Measurements from ENCODE around the gene RTCB. TPM values are rescaled to one million over a fixed set of nuclear protein-coding genes. Genes with fewer than 3 reads are reported as not detected.

RTCB gene
- total RNA-seq, result 10 to 100 TPM; 40.6 to 50.3 TPM
- long read RNA-seq, transcript RTCB-201 (12 exons, 2,027 nt), result major isoform, 226 of 239 reads
- long read RNA-seq, partial matches to known transcripts, result 6 of 239 reads
- long read RNA-seq, other reads (novel, unspliced or antisense), result 6 of 239 reads

DNA sequence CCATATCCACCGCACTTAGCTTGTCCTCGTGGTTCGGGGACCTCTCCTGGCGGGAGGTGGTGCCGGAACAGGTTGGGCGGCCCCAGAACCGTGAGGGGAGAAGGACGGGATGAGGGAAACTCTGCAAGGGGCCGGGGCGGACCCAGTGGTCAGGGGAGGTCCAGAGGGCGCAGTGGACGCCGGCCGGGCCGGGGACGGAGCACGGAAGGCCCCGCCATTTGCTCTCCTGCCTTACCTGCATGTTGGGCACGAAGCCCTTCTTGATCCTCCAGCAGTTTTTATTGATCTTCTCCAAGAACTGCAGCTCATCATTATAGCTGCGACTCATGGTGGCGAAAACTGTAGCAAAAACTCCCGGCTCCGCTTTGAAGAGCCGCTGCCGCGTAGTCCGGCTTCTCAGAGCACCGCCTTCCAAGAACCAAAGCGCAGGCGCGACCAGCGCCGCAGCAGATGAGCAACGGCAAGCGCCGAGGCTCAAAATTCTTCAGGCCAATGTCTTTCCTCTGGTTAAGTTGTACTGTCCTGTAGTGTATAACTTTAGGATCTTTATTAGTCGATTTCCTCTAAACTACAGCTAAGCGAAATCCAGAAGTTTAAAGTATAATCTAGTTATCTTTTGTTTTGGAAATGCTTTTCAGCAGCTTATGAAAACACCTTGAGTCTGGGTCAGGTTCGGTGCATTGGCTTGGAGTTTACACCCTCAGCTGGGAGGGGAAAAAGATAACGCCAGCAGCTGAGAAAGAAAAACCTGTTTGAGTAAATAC lies at the start of gene RTCB:
RTCB (minus strand) TSS at position 419 of the 764 bp plus-strand sequence; CDS start at position 328, 91 bp downstream.
- ATAC-seq, result peak; percentile 94 to 96
- peak; percentile 94 for DNase-seq
- intact Hi-C loops (cut with DNase I), result loop anchor here in 1 of 2 donors (5.0 kb wide), 1 partner anchor 60 kb away; the partner anchor contains the start of gene FBXO7

DNA sequence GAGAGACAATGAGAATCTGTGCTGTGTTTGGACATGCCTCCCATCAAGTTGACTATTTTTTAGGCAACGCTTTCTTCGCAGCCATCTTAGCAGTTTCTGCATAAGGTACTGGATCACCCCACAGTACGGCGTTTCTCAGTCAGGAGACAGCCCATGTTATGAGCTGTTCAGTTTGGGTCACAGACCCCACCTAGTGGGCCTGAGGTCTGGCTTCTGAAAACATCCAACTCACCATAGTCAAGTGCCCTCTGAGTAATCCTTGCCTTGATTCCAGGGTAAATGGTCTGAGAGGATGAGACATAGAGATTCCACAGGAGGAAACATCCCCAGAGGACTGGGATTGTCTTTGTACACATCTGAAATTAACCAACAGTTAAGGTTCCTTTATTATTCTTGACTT lies 45.0 kb upstream of the RTCB start:
- DNase-seq, result no peak
- intact Hi-C loops (cut with DNase I), result no loop called here
- ATAC-seq, result no peak

DNA sequence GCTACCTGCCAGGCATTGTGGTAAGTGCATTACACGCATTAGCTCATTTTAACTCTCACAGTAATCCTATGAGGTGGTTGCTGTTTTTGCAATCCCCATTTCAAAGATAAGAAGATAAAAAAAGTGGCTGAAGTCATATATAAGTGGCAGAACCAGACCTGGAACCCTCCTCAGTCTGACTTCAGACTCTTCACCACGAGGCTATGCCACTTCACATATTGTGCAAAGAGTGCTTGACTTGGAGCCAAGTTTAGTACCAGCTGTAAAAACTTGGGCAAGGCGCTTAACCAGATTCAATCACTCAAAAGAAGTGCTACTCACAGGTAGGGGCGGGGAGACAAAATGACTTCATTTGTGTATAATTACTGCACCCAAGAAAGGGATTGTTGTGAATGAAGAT lies 36.9 kb upstream of the RTCB start:
- intact Hi-C loops (cut with DNase I), result no loop called here
- no peak for ATAC-seq
- DNase-seq, result no peak

DNA sequence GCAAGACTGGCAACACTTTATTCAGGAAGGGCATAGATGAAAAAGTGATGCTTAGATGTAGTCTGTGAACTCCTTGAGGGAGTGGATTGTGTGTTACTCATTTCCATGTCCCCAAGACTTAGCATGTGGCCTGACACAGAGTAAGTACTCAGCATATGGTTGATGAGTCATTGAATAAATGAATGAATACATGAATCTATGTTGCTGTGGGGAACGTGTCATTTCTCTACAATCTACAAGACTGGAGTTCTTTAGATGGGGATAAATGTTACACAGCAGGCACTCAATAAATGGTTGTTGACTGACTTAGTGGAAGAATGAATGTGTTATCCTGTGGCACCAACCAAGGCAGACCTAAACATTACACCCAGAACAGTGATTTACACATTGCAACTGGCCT lies 34.3 kb upstream of the RTCB start:
- ATAC-seq (no peak), DNase-seq (no peak)
- intact Hi-C loops (cut with DNase I), result no loop called here

DNA sequence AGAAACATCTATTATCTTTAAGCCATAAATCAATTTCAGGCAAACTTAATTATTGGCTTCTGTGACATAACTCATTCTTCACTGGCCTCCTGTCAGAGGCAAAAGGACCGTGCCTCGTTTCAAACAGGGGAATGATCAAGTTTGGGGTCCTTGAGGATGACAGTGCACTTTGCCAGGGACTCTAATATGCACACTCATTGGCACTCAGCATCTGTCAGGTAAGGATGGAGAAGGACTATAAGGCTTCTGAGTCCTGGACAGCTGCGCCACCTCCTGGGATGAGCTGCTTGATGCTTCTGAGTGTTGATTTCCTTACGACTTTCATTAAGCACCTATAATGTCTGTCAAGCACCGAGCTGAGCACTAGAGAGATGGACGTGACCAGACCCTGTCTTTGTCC lies 32.0 kb upstream of the RTCB start:
- DNase-seq (no peak), ATAC-seq (no peak)
- intact Hi-C loops (cut with DNase I), result no loop called here

DNA sequence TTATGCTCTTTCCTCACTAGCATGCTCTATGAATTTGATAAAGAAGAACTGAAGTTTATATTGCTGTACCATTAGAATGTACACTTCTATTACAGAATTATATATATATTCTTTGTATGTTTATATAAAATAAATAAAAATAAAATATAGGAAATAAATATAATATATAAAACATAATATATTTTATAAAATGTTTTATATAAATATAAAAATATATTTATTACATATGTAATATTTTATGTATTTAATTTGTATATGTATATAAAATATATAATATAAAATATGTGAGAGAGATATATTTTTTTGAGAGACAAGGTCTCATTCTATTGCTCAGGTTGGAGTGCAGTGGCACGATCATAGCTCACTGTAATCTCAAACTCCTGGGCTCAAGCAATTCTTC lies 18.3 kb upstream of the RTCB start:
- intact Hi-C loops (cut with DNase I), result no loop called here
- ATAC-seq, result no peak
- no peak for DNase-seq

DNA sequence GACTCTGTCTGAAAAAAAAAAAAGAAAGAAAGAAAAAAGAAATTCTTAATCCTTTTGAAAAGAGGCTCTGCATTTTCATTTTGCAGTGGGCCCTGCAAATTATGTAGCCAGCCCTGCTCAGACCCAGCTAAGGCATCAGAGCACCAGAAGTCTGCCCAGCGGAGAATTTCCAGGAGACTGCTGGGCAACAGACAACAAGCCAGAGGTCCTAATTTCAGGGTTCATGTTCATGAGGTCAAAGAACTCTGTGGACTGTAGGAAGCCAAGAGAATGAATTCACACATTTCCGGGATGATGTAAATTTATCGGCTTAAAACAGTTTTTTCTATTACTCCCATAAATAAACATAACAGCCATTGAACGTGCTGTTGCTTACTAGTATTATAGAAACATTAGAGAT lies 14.8 kb upstream of the RTCB start:
- ATAC-seq (no peak), DNase-seq (no peak)
- intact Hi-C loops (cut with DNase I), result no loop called here

DNA sequence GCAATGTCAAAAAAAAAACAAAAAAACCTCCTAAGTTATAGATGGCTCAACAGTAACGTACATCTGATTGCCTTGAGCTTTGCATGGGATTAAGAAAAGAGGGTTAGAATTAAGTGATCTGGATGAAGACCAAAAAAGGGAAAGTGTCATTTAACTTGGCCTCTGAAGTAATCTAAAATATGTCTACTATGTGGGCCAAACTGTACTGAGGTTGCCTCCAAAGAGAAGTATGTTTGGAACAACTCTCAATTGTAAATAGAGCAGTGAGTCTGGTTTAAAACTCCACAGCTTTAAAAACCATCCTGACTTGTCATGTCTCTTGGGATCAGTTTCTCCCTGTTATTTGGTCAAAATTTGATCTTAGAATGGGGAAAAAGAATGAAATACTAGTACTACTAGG lies 11.6 kb upstream of the RTCB start:
- DNase-seq (no peak), ATAC-seq (no peak)
- intact Hi-C loops (cut with DNase I), result no loop called here

DNA sequence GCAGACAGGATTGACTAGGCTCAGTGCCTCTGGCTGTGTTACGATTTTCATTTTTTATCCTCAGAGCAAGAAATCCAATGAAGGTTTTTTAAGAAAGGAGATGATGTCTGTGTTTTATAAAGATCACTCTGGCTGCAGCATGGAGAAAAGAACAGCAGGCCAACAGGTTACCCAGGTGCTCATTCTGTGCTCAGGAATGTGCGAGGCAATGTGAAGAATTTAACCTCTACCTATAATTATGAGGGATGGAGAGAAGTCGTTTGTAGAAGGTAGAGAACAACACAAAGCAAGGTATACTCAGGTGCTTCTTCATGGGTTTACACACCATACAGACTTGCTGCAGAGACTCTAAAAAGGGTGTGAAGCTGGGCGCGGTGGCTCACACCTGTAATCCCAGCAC lies 10.0 kb upstream of the RTCB start:
- intact Hi-C loops (cut with DNase I), result no loop called here
- no peak for ATAC-seq
- no peak for DNase-seq

DNA sequence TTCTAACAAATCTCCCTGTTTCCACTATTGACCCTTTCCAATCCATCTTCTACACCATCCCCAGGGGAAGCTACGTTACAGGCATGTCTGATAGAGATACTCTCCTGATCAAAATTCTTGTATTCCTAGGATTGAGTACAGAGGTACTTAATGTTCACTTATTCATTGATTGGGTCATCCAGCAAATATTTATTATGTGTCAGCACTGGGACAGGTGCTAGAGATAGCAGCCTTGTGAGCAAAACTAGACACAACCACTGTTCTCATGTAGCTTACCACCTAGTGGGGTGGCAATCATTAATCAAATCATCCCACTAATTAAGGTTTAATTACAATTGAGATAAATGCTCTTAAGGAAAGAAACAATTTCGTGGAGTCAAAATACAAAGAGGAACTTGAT lies 9.4 kb upstream of the RTCB start:
- no peak for ATAC-seq
- DNase-seq, result no peak
- intact Hi-C loops (cut with DNase I), result no loop called here

DNA sequence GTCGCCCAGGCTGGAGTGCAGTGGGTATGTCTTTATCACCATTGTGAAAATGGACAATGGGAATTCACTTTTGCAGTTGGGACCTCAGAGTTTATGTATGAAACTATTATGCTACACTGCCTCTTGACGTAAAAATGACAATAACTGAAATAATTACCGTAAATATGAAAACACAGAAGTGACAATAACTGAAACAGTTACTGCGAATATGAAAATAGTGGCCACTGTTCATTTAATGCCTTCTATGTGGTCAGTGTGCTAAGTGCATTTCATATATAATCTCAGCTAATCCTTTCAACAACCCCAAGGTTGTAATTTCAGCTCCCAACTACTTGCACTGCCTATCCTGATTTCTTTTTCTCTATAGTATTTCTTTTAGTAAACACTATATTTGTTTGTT lies 5.9 kb upstream of the RTCB start:
- intact Hi-C loops (cut with DNase I), result no loop called here
- no peak for ATAC-seq
- no peak for DNase-seq

DNA sequence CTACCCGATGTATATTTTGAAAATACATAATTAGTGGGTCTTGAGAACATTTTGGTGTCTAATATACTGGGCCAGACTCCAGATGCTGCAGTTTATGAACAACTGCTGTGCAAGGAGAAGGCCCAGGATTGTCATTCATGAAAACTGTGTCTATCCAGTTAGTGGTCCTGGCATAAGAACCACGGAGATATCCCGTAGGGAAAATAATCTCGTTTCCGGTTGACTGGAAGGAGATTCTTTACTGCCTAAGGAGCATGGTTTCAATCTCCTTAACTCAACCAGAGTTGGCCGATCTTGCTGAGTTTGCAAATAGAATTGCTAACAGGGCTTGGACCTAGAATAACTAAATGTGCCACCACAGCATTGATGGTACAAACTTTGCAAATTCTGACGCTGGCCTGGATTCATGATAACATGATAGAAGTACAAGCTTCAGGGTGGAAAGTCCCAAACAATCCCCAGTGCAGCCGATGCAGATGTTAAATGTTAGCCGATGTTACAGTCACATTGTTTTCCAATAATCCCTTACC lies 4.6 kb upstream of the RTCB start:
- intact Hi-C loops (cut with DNase I), result no loop called here
- no peak for DNase-seq
- no peak for ATAC-seq

DNA sequence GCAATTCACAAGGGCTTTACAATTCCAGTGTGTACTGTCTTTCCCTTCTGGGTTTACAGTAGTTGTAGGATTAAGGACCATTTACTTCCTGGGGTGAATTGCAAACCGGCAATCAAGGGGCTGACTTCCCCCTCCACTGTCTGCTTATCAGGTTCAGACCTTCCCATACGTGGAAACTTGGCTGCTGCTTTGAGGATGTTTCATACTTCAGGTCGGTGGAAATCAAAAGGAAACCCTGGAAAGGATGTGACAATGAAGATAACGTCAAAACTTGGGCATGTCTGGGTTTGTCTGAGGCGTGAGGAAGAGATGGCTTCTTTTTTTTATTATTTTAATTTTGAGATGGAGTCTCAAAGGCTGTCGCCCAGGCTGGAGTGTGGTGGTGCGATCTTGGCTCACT lies 2.1 kb upstream of the RTCB start:
- no peak for DNase-seq
- intact Hi-C loops (cut with DNase I), result loop anchor here in 1 of 2 donors (5.0 kb wide), 1 partner anchor 58 kb away; the partner anchor contains the start of gene FBXO7
- ATAC-seq, result no peak

DNA sequence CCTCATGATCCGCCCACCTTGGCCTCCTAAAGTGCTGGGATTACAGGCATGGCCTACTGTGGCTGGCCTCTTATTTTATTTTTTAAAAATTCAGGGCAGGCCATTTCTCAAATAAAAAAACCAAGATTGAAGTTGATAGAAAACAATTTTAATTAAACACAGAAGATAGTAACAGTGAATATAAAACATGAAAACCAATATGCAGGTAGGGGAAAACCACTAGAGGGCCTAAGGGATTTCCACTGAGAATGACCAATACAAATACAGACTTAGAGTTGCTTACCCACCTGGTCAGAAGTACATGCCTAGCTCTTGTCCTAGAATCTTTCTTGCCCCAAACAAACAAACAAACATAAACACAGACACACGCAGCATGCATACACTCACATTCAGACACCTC lies 1.7 kb upstream of the RTCB start:
- DNase-seq (no peak), ATAC-seq (no peak)
- intact Hi-C loops (cut with DNase I), result loop anchor here in 1 of 2 donors (5.0 kb wide), 1 partner anchor 59 kb away; the partner anchor contains the start of gene FBXO7

DNA sequence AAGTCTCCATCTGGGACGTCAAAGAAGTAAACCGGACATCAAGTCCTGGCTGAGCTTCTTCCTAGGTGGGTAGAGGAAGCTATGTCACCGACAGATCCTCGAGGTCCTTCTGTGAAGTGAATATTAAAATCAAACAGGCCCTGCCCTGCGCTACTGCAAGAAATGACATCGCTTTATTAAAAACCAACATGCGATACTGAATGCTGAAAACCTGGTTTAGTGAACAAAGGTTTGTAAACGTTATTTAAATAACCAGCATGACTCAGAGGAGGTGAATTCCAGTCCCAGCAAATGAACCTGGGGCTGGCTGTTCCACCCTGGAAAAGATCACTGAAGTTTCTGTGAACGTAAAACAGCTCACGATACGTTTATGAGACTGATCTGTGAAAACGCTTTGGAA lies 645 bp downstream of the RTCB start:
- DNase-seq (no peak), ATAC-seq (peak in 1 of 2 donors; percentile 10)
- intact Hi-C loops (cut with DNase I), result loop anchor here in 1 of 2 donors (5.0 kb wide), 1 partner anchor 61 kb away; the partner anchor contains the start of gene FBXO7

DNA sequence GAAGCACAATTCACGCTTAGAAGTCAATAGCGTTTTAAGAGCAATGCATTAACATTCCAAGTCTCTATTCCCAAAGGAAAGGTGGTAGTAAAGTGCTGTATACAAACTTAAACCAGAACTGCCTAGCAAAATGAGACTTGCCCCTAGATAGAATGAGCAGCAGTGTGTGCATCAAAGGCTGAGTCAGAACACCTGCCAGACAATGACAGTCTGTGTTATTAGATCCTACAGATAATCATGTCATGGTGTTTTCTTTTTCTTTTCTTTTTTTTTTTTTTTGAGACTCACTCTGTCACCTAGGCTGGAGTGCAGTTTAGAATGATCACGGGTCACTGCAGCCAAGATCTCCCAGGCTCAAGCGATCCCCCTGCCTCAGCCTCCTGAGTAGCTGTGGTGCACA lies 1.6 kb downstream of the RTCB start:
- DNase-seq (no peak), ATAC-seq (no peak)
- intact Hi-C loops (cut with DNase I), result loop anchor here in 1 of 2 donors (5.0 kb wide), 1 partner anchor 62 kb away; the partner anchor contains the start of gene FBXO7

DNA sequence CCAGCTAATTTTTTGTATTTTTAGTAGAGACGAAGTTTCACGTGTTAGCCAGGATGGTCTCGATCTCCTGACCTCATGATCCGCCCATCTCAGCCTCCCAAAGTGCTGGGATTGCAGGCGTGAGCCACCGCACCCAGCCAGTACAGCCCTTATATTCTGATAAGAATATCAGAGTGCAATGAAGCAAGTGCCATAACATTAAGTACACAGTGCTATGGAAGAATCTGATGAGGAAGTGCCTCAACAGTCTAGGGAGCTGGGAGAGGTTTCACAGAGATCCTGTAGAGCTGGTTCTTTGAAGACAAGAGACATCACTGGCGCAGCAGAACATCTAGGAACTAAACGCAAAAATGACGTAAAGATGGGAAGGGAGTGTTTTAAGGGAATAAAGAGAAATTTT lies 2.1 kb downstream of the RTCB start:
- intact Hi-C loops (cut with DNase I), result loop anchor here in 1 of 2 donors (5.0 kb wide), 1 partner anchor 62 kb away; the partner anchor contains the start of gene FBXO7
- DNase-seq (no peak), ATAC-seq (no peak)

DNA sequence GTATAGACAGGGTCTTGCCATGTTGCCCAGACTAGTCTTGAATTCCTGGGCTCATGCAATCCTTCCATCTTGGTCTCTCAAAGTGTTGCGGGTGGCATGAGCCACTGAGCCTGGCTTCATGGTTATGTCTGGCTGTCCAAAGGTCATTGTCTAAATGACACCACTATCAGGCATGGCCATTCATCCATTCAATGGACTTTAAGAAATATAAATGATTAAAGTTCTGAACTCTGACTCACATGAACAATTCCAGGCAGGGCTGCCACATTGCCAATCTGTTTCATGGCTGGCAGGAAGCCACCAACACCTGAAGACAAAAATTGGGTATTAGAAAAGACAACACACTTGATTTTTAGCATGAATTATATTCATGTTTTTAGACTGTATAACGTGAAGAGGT lies 4.1 kb downstream of the RTCB start:
- DNase-seq (no peak), ATAC-seq (no peak)
- intact Hi-C loops (cut with DNase I), result no loop called here

DNA sequence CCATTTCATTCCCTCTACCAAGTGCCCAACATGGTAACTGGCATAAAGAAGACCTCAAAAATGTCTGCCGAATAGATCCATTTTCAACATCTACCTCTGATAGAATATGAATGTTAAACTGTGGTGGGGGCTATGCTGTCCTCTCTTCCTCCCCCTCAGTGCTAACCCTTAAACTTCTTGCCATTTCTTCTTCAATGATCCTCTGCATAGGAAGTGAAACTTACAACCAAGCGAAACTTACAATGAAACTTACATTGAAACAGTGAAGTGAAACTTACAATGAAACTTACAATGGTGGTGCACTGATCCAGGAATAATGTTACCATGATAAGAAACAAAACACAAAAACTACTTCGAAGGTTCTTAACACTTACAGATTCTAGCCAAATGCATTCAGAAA lies 4.7 kb downstream of the RTCB start:
- ATAC-seq (no peak), DNase-seq (no peak)
- intact Hi-C loops (cut with DNase I), result no loop called here

DNA sequence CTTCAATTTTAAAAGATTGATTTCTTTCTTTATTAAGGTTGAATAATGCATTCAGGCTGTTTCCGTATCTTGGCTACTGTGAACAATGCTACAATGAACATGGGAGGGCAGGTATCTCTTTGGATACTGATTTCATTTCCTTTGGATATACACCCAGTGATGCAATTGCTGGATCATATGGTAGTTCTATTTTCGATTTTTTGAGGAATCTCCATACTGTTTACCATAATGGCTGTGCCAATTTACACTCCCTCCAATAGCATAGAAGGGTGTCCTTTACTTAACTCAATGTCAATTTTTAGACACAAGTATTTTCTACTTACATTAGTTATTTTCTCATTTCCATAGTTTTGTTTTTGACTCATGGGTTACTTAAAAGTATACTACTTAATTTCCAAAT lies 8.0 kb downstream of the RTCB start:
- intact Hi-C loops (cut with DNase I), result no loop called here
- no peak for ATAC-seq
- DNase-seq, result no peak

DNA sequence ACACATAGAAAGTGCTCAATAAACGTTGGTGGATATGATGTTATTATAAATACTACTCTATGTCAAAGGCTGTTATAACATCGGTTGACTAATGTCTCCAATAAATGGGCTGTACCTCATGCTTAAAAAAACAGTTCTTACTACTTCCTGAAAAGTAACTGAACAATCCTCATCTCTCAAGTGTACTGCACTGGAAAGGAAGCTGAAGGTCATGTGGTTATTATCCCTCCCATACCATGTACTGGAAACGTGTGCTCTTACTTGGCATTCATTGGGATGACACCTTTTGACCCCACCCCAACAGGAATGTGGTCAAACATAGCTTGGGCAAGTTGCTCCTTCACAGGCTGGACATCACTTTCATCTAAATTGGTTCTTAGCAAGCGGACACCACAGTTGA lies 10.6 kb downstream of the RTCB start:
- intact Hi-C loops (cut with DNase I), result no loop called here
- ATAC-seq, result no peak
- no peak for DNase-seq

Data from left cardiac atrium (tissue), 4 donors.